HTR-8/SVneo (cell line): ENCODE measurements around the gene PKP3.
"Not testable (repeated sequence)": the region's sequence is repeated elsewhere in the genome, so short reads cannot be mapped to it uniquely, and the experiment has no call there.

Experiments used
- DNase-seq: peaks from one replicate; pipeline ENCODE4 v3.0.0; 2011; ENCODE audit warnings: low spot score, mixed read lengths; ENCODE audit not compliant: insufficient read length
- FAIRE-seq: peaks from 2 replicates; lab custom pipeline; 2011; peaks lifted over from hg19 to GRCh38; lab: Jason Lieb, UNC

The PKP3 gene

DNA sequence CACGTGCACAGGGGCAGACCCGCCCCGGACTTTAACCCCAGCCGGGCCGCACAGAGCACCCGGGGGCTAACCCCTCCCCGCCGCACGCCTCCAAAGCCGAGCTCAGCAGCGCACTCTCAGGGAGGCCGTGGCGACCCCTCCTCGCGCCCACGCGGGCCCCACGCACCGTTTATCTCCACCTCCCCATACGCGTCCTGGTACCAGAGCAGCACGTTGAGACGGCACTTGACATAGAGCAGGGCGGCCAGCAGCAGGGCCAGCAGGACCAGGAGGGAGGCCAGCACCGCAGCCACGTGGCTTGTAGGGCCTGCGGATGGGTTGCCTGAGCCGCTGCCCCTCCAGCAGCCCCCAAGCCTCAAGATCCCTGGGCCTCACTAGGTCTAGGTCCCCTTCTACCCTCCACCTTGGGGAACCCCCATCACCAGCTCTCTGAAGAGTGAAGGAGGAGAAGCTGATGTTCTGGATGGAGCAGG lies 13.7 kb downstream of the PKP3 start:
- FAIRE-seq (no peak), DNase-seq (no peak)

DNA sequence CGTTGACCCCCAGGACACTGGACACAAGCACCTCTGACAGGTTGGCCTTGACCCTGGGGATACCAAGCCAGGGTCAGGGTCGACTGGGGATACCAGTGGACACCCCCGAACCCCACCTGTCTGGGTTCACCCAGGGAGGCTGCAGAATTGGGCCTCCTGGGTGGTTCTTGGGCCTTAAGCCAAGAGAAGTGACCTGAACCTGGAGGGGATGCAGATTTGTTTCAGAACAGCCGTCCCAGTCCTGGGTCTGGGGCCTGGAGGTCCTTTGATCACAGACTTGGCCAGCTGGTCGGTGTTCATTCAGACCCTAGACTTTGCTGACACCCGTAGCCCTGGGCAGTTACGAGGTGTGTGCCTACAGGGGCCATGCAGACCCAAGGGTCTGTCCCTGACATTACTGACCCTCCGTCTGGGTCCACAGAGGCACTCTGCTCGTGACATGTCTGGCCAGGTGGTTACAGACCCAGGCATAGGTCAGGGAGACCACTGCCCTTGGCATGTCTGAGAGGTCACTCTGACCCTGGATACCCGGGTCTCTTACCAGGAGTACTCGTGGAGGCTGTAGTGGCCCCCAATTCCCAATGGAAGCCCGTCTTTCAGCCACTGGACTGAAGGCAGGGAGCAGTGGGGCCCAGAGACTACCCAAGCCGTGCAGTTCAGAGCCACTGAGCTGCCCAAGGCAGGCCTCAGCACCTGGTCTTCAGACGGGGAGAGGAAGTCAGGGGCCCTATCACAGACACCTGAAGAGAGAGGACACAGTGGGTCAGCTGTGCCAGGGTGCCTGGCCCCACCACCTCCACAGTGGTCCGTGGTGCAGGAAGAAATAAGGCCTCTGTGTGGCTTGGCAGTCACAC lies 14.4 kb downstream of the PKP3 start:
- no peak for DNase-seq
- no peak for FAIRE-seq

DNA sequence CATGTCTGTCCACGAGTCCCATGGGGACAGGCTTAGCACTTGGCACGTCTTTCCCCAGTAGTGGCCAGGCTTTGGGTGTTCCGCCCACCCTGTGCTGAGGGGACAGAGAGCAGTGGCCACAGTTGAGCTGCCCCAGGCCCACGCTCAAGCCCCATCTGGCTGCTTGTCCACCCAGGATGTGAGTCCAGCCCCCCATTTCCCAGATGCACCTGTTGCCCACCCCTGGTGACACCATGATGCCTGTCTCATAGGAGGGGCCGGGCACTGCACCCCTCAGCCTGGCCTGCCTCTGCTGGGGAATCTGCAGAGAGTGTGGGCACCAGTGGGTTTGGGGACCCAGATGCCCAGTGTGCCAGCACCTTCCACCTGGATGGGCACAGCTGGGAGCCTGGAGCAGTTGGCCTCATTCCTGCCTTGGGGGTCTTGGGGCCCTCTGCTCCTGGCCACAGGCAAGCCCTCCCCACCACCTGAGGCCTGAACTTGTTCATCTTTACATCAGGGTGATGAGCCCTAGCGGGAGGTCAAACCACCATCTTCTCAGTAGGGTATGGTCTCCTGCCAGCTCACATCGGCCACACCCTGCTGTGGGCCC lies 15.1 kb downstream of the PKP3 start:
- no peak for DNase-seq
- FAIRE-seq, result no peak

DNA sequence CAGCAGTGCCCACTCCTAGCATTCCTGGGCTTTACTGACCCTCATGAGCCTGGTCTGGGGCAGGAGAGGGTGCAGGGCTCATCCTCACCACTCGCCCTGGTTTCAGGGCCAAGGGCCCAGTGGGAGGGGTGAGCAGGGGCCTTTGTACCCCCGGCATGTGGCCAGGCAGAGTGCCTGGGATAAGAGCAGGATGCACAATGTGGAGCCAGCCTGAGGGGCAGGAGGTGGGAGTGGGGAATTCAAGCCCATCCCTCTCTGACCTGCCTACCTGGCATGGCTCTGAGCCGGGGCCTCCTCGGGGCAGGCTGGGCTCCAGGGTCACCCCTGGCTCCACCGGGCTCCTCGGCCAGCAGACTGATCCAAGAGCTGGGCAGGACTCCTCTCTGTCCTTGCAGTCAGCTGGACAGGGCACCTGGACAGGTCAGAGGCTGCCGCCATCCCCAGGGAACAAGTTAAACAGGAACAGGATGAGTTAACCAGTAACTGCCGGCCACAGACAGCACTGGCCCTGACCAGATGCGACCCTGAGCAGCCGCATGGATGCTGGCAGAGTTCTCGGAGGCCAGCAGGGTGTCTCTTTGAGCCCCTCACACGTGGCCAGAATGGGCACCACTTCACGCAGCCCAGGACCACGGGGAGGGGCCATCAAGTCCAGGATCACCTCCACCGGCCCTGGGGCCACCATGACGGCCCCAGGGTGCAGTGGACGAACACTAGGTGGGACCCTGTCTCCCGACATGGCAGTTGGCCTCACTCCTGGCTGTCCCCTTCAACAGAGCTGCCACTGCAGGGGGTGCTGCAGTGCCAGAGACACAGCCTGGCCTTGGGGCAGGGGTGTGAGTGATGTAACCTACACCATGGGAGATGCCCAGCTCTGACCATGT lies 15.8 kb downstream of the PKP3 start:
- FAIRE-seq (no peak), DNase-seq (no peak)

DNA sequence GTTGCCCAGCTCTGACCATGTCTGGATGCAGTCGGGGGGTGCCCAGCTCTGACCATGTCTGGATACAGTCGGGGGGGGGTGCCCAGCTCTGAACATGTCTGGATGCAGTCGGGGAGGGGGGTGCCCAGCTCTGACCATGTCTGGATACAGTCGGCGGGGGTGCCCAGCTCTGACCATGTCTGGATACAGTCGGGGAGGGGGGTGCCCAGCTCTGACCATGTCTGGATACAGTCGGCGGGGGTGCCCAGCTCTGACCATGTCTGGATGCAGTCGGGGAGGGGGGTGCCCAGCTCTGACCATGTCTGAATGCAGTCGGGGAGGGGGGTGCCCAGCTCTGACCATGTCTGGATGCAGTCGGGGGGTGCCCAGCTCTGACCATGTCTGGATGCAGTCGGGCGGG lies 16.7 kb downstream of the PKP3 start:
- DNase-seq, FAIRE-seq: not testable (repeated sequence)

DNA sequence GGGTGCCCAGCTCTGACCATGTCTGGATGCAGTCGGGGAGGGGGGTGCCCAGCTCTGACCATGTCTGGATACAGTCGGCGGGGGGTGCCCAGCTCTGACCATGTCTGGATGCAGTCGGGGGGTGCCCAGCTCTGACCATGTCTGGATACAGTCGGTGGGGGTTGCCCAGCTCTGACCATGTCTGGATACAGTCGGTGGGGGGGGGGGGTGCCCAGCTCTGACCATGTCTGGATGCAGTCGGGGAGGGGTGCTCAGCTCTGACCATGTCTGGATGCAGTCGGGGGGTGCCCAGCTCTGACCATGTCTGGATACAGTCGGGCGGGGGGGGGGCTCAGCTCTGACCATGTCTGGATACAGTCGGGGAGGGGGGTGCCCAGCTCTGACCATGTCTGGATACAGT lies 17.5 kb downstream of the PKP3 start:
- not testable (repeated sequence) for FAIRE-seq, DNase-seq

DNA sequence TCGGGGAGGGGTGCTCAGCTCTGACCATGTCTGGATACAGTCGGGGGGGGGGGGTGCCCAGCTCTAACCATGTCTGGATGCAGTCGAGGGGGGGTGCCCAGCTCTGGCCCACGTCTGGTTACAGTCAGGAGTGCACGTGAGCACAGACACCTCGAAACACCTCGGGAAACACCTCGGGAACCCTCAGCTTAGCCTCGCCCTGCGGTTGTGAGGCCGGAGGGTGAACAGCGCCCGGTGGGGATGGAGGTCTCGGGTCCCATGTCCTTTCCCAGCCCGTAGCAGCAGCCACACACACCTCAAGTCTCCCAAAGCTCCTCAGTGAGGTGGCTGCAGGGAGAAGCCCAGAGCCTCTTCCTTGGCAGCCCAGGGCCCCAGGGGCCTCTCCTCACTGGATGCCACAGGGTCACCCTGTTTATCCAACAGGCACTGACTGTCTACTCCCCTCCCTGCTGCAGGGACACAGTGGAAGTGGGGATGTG lies 18.7 kb downstream of the PKP3 start:
- no peak for FAIRE-seq
- no peak for DNase-seq

DNA sequence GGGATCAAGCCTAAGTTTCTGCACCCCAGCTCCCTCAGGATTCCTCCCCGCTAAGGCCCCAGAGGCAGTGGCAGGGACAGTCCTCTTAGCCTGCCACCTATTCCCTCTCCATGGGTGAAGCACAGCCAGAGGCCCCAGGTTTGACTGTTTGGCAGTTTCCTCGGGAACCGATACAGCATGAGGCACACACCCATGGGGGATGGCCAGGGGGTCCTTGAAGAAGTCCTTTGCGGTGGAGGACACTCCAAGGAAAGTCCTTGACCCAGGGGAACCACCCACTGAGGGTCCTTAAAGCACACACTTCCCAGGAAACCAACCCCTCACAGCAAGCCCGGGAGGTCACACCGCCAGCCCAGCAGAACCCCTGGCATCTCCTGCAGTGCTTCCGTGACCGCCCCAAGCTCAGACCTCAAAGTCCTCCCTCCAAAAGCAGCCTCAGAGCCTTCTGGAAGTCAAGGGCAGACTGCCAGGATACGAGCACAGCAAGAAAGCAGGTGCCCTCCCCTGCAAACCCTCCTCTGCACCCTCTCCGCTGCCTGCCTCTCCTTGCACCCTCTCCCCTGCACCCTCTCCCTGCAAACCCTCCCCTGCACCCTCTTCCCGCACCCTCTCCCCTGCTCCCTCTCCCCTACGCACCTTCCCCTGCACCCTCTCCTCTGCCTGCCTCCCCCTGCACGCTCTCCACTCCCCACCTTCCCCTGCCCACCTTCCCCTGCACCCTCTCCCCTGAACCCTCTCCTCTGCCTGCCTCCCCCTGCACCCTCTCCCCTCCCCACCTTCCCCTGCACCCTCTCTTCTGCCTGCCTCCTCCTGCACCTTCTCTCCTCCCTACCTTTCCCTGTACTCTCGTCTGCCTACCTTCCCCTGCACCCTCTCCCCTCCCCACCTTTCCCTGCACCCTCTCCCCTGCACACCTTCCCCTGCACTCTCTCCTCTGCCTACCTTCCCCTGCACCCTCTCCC lies 19.4 kb downstream of the PKP3 start:
- no peak for FAIRE-seq
- DNase-seq, result no peak

DNA sequence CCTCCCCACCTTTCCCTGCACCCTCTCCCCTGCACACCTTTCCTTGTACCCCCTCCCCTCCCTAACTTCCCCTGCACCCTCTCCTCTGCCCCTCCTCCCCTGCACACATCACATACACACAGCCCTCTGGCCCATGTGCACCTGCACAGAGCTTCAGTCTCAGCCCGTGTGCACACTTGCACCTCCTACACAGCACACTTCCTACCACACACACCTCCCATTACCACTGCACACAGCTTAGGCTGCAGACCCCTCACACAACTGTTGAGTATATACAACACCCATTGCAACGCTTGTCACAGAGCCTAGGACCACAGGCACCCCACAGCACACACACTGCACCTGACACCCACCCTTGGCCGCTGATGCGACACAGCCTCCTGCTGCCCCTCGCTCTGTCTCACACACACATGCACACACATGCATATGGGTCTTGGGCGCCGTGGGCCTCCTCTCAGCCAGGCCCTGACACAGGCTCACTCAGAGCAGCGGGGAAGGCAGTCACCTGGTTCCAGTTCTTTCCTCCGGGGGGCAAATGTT lies 20.4 kb downstream of the PKP3 start:
- DNase-seq (no peak), FAIRE-seq (peak; percentile 4)

DNA sequence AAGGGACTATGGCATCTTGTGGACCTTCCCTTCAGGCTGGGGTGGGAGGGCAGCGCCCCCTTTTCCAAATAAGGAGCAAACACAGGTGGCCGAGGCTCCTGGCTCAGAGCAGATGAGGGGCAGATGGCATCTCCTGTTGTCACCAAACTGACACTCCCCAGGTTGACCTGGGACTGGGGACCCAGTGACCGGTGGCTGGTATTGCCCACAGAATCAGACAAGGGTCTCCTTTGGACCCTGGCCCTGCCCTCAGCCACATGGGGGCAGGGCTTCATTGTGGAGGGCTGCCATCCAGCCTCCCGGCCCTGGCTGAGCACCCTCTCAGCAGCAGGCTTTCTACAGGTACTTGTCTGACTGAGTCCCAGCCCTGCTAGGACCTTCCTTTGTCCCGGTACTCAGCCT lies 21.6 kb downstream of the PKP3 start:
- no peak for FAIRE-seq
- no peak for DNase-seq

DNA sequence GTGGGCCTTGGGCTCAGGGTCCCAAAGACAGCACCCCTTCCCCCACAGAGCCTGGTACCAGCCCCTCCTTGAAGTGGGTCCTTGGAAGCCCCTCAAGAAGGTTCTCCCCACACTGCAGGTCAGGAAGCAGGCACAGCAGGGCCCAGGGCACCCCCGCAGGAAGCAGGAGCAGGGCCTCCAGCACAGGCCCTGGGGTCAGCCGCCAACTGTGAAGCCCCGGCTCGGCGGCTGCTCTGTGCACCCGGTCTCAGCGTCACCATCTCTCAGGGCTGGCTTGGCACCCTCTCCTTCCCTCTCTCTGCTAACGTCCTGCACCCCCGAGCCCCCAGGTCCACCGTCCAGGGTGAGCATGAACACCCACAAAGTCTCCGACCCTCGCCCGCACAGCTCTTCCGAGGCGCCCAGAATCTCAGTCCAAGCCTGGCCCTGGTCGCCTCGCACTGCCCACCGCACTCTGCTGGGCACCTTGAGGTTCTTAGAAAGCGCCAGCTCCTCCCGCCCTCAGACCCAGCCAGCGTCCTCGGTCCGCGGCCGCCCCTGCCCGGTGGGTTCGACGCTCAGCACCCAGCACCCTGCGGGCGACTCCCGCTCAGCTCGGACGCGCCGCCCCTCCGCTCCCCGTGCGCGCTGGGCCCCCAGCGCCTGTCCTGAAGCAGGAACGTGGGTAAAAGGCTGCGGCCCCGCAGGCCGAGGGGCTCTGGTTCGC lies 22.2 kb downstream of the PKP3 start:
- FAIRE-seq (no peak), DNase-seq (no peak)

DNA sequence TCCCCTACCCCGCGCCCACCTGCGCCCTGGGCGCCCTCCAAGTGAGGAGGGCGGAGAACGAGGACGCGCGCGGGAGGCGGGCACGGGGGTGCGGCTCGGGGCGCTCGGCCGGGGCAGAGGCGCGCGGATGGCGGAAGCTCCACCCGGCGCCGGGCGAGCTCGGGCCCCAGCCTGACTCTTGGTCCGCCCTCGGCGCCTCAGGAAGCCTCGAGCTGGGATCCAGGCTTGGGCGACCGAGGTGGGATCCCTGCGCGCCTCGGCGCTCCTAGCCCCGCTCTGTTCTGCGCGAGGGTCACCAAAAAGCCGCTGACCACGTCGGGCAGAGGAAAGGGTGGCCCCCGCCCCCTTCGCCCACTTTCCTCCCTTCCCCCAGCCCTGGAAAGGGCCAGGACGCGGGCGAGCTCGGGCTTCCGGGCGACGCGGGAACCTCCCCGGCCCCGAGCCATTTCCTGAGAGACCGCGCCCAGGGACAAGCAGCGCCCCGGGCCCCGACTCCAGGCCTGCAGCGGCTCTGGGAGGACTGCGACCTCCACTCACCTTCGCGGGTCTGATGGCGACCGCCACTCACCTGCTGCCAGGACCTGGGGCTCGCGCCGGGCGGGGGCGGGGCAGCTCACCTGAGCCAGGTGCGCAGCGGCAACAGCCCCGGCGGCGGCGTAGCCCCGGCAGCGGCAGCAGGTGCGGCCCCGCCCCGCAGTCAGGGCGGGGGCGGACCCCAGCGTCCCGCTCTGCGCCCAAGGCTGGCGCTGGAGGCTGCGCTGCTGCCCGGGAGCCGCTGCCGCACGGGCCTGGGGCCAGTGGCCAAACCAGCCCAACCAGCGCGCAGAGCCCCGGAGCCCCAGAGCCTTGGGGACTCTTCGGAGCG lies 23.0 kb downstream of the PKP3 start:
- FAIRE-seq, result no peak
- DNase-seq, result no peak

DNA sequence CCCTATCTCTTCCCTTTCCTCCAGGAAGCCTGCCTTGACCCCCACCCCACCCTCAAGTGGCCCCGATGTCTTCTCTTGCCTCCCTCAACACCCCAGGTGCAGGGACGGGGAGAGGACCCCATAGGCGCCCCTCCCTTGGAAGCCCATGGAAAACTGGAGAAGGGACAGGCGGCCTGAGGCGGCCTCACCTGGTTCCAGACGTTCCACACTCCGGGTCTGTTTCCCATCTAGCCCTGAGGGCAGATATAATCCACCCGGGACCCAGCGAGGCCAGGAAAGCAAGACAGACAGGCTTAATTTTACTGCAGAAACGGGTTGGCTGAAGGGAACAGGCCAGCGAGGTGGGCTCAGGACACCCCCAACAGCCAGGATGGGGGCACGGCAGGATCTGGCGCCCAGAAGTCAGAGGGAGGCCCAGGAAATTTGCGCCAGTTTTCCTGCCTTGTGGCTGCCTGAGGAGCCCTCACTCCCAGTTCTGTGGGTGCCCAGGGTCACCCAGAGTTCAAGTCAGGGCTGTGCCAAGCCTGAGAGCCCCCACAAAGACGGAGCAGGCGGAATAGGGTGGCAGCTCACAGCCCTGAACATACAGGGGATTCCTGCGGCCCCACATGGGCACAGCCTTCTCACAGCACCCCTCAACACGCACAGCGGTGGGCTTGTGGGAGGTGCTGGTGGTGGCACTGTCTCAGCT lies 23.8 kb downstream of the PKP3 start:
- DNase-seq, result no peak
- FAIRE-seq, result no peak

DNA sequence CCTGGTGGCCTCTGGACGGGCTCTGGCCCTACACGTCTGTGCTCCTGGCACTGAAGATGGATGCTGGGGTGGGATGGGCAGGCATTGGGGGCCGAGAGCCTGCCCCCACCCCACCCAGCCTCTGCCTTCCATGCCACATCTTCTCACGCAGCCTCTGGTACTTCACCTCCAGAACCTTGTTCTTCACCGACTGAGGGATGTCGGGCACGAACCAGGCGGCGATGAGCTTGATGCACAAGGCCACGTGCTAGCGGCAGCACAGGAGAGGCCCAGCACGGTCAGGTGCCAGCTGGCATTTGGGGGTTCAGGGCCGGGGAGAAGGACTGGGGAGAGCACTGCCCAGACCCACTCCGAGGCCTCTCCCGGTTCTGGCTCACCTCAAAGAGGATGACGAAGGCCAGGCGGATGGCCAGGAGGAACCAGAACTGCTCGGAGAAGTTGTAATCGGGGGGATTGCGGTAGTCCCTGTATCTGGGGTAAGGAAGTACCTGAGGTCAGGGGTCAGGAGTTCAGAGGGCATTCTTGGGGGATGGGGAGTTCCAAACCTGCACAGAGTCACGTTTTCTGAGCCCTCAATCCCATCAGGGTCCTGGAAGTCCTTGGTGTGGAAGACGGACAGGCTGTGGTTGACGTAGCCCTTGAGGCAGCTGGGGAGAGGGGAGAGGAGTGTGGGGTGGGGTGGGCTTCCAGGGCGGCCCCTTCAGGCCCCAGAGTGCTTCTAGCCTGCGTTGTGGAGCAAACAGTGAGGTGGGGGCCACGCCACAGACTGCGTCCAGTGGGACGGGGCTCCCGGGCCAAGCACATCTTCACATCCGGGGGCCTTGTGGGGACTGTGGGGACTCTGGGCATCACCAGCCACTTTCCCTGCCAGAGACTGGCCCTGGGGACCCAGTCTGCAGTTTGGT lies 24.6 kb downstream of the PKP3 start:
- DNase-seq, result no peak
- no peak for FAIRE-seq

DNA sequence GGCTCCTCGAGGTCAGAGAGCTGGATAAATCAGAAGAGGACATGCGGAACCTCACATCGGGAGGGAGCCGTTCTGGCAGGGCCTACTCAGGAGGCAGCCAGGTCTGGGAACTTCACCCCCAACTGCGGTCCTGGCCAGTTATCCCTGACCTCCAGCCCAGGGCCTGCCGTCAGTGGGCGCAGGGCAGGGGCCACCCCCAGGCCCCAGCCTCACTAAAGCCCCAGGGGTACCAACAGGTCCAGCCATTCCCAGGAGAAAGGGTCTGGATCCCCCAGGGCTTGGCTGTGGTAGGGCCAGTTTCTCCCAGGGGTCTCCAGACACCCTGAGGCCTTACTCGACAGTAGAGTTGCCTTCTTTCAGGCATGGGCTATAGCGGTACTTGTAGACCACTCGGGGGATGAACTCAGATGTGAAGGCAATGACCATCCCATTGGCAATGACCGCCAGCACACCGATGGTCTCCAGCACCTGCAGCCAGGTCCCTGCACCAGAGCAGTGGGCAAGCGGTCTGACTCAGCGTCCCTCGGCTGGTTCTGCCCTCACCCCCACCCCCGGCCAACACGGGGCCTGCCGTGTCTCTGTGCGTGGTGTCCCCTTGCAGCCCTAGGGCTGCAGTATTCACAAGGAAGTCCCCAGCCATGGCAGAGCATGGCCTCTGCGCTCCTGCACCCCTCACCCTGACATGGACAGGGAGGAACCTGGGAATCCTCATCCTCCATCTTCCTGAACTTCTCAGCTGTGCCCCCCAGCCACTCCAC lies 25.4 kb downstream of the PKP3 start:
- no peak for FAIRE-seq
- DNase-seq, result no peak
